GM19043 (cell line): ENCODE data around the gene CLIP3.
"Not testable (repeated sequence)": the region's sequence is repeated elsewhere in the genome, so short reads cannot be mapped to it uniquely, and the experiment has no call there.

Experiments
- ATAC-seq: cut with Tn5 transposase; IDR thresholded peaks from one replicate; pipeline ENCODE4 v1.9.1; 2021; ENCODE audit warnings: low read depth; ENCODE audit not compliant: unreplicated experiment

Gene CLIP3

GRCh38 chr19:35983177-35983576 lies 49.5 kb downstream of the CLIP3 start:
- no peak for ATAC-seq

DNA sequence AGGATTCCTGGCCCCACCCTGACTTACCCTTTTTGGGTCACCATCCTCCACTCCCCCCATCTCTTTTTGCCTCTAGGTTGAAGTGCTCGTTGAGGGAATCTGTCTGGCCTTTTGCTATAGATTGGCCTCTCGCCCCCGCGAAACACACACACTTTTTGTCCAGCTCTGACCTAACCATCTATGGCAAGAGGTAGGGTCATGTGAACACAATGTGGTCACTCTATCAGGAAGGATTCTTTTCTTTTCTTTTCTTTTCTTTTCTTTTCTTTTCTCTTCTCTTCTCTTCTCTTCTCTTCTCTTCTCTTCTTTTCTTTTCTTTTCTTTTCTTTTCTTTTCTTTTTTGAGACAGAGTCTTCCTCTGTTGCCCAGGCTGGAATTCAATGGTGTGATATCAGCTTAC lies 51.7 kb downstream of the CLIP3 start:
- not testable (repeated sequence) for ATAC-seq

DNA sequence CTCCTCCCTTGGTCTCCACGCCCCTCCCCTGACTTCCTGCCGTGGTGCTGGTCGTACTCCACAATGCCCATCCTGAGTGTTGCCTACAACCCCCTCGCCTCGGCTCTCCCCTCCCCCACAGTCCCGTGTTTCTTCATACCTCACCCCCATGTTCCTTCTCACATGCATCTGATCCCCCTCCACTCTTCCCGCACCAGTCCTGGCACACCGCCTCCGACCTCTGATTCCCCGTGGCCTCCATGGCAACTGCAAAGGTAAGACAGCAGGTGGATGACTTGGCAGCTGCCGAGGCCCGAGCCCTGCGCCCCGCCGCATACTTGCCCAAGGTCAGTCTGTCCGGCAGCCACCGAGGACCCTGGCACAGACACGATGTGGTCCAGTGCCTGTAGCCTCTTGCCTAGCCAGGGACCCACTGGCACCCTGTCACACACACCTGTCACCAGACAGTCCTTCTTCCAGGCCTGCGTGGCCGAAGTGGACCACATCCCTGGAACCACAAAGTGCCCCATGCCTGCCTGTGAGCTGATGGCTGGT lies 53.8 kb downstream of the CLIP3 start:
- ATAC-seq: no peak

DNA sequence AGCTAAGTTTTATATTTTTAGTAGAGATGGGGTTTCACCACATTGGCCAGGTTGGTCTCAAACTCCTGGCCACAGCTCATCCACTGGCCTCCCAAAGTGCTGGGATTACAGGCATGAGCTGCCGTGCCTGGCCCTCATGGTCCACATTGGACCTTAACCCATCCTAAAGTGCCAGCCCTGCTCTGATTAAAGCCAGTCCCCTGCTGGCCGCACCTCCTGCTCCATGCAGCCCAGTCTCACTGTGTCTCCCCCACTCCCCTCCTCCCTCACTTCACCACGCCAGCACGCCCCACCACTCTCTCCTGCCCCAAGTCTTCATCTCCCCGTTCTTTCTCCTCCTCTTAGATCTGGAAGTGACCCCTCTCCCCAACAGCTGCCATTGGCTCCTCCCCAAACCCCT lies 54.4 kb downstream of the CLIP3 start:
- no peak for ATAC-seq

- ATAC-seq: no peak
Measured at GRCh38 chr19:35977446-35978222, 55.0 kb downstream of the CLIP3 start.

DNA sequence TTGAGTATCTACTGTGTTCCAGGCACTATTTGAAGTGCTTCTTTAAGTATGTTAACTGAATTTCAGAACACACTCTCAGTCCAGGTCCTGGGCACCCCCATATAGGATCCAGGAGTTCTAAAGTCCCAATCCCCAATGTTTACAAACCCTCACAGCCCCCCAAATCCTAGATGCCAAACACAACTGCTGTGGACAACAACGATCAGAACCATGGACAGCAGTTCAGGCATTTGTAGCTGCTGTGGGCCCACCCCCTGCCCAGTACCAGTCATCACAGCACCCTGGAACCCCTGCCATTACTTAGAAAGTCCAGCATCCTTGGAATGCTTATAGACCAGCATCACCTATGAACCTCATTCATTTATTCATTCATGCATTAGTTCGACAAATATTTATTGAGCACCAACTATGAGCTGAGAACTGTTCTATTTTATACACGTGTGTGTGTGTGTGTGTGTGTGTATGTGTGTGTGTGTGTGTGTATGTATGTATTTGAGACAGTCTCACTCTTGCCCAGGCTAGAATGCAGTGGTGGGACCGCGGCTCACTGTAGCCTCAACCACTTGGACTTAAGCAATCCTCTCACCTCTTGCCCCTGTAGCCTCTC lies 57.0 kb downstream of the CLIP3 start:
- no peak for ATAC-seq

GRCh38 chr19:35973487-35973886 lies 59.2 kb downstream of the CLIP3 start:
- no peak for ATAC-seq

DNA sequence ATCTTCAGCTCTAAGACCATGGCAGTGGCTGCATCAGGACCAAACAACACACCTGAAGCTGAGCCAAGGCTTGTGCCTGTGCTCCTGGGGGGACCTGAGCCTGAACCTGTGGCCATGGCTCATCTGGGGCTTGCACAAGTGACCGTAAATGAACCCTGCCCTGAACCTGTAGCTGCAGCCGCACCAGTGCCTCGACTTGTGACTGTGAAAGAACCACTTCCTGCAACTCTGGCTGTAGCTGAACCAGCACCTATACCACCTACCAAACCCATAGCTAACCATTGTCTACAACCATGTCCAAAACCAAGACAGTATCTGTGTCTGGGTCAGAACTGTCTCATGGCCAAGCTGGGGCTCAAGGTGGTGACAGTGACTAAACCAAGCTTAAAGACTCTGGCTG lies 65.9 kb downstream of the CLIP3 start:
- ATAC-seq: no peak
